ENCODE data around the gene MIA.
"Not testable (repeated sequence)": the region's sequence is repeated elsewhere in the genome, so short reads cannot be mapped to it uniquely, and the experiment has no call there.

MIA gene

DNA sequence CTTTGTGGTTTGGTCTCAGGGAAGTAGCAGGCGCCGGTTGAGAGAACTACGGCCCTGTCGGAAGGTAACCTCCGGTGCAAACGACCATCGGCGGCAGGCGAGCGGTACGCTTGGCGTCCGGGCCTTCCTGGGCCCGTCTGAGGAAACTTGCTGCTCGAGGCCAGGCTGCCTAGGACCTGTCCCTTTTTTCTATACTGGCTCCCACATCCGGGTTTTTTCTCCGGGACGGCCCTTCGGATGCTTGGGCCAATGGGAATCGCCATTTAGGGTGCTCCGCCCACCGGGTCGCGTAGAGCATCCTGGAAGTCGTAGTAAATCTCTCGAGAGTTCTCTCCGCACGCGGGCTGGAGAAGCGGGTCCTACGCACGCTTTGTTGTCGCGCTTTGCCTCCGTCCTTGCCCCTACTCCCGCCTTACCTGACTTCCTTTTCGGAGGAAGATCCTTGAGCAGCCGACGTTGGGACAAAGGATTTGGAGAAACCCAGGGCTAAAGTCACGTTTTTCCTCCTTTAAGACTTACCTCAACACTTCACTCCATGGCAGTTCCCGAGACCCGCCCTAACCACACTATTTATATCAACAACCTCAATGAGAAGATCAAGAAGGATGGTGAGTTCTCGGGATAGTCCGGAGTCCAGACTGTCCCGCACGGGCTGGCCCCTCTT lies 24.3 kb upstream of the MIA start, which contains the start of gene SNRPA:
SNRPA (plus strand) TSS at position 330 of the 664 bp plus-strand sequence; CDS start at position 536, 206 bp downstream.
- DNase-seq: peak; percentile 99

- peak; percentile 33 for DNase-seq
Observed at GRCh38 chr19:40752257-40752781, 23.0 kb upstream of the MIA start.

DNA sequence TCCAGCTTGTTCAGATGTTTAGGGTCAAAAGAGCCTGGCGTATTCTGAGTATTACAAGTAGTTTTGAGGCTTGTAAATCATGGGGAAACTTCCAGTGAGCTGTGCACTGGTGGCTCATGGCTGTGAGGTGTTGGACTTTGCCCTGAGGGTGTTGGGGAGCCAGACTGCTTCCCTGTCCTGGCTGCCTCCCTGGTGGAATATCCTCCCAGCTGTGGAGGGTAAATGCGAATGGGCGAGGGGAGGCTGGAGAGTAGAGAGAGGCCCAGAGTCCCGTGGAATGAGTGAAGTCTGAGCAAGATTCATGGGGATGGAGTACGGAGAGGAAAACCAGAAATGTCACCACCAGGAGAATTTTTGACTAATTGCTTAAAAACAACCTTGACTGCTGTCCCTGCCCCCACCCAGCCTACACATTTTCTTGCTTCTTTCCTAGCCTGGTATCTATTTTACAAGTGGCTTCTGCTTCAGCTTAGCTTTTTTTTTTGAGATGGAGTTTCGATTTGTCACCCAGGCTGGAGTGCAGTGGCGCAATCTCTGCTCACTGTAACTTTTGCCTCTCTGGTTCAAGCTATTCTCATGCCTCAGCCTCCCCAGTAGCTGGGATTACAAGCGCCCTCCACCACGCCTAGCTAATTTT lies 20.6 kb upstream of the MIA start:
- DNase-seq: no peak

GRCh38 chr19:40755248-40755624 lies 20.1 kb upstream of the MIA start:
- DNase-seq: no peak

GRCh38 chr19:40755791-40756190 lies 19.5 kb upstream of the MIA start:
- DNase-seq: no peak

GRCh38 chr19:40756502-40757110 lies 18.7 kb upstream of the MIA start:
- no peak for DNase-seq

GRCh38 chr19:40758491-40758890 lies 16.8 kb upstream of the MIA start:
- no peak for DNase-seq

DNA sequence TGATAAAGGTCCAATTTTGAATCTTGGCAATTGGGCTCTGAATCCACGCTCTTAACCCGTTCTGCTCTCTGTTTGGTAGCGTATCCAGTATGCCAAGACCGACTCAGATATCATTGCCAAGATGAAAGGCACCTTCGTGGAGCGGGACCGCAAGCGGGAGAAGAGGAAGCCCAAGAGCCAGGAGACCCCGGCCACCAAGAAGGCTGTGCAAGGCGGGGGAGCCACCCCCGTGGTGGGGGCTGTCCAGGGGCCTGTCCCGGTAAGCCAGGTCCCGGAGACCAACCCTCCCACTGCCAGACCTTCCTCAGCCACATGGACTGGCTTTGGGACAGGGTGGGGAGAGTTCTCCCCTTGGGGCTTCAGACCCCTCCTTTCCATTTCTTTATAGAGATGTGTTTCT lies 16.0 kb upstream of the MIA start:
- DNase-seq: no peak

GRCh38 chr19:40762754-40763470 lies 12.4 kb upstream of the MIA start:
- no peak for DNase-seq

DNA sequence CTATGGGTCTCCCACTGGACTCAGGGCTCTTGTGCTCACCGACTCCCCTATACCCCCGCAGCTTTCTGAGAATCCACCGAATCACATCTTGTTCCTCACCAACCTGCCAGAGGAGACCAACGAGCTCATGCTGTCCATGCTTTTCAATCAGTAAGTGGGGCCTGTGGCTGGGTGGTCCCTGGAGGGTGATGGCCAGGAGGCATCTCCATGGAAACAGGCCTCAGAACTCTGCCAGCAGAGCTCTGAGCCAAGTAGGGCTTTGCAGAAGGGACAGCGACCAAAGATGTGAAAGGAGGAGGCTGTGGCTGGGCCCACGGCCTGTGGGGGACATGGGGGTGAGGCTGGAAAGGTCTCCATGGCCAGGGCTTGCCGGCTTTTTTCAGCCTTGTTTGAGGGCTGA lies 11.8 kb upstream of the MIA start:
- no peak for DNase-seq

- DNase-seq: no peak
Observed at GRCh38 chr19:40763963-40764362, 11.4 kb upstream of the MIA start.

DNA sequence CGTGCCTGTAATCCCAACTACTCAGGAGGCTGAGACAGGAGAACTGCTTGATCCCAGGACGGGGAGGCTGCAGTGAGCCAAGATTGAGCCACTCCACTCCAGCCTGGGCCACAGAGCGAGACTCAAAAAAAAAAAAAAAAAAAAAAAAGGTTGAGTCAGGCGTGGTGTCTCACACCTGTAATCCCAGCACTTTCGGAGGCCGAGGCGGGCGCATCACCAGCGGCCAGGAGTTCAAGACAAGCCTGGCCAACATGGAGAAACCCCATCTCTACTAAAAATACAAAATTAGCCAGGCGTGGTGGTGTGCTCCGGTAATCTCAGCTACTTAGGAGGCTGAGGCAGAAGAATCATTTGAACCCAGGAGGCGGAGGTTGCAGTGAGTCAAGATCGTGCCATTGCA lies 8.9 kb upstream of the MIA start:
- DNase-seq: not testable (repeated sequence)

GRCh38 chr19:40768869-40769268 lies 6.5 kb upstream of the MIA start:
- DNase-seq: no peak

DNA sequence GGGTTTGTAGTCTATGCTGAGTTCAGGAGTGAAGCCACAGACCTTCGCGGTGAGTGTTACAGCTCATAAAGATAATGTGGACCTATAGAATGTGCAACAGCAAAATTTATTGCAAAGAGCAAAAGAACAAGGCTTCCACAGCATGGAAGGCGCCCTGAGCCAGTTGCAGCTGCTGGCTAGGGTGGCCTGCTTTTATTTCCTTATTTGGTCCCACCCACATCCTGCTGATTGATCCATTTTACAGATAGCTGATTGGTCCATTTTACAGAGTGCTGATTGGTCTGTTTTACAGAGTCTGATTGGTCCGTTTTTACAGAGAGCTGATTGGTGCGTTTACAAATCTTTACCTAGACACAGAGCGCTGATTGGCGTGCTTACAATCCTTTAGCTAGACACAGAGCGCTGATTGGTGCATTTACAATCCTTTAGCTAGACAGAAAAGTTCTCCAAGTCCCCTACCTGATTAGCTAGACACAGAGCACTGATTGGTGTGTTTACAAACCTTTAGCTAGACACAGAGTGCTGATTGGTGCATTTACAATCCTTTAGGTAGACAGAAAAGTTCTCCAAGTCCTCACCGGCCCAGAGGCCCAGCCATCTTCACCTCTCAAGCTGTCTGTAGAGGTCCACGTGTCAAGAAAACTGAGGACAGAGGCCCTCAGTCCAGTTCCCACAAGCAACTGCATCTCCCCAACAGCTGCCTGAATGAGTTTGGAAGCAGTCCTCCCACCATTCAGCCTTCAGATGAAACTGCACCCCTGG lies 4.0 kb upstream of the MIA start:
- DNase-seq: peak; percentile 45

GRCh38 chr19:40775632-40776022 lies 306 bp downstream of the MIA start:
- no peak for DNase-seq

DNA sequence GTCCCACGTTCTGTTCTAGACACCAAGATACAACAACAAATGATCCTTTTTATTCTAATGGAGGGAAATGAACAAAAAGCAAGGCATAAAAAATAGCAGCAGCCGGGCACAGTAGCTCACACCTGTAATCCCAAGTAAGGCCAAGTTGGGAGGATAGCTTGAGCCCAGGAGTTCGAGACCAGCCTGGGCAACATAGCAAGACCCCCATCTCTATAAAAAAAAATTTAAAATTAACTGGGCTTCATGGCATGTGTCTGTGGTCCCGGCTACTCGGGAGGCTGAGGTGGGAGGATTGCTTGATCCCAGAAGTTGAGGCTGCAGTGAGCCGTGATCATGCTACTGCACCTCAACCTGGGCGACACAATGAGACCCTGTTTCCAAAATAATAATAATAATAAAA lies 1.0 kb downstream of the MIA start:
- DNase-seq: no peak

DNA sequence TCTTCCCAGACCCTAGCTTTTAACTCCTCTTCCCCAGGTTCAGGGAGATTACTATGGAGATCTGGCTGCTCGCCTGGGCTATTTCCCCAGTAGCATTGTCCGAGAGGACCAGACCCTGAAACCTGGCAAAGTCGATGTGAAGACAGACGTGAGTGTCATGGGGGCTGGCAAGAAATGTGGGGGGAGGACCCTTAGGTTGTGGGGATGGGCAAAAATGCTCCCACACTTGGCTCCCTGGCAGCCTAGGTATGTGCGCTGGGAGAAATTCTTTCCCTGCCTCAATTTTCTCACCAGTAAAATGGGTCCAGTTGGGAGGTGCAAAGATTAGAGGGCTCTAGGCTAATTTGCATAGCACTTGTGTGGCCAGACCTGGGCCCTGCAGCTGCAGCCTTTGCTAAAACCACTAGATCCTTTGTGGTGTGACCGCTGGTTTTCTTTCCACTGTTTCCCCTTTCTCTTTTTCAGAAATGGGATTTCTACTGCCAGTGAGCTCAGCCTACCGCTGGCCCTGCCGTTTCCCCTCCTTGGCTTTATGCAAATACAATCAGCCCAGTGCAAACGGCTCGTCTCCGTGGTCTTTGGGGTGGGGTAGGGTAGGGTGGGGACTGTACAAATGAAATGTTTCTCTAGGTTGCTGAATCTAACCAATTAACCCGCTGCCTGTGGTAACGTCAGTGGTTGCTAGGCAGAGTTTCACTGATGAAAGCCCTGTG lies 1.8 kb downstream of the MIA start:
- peak; percentile 98 for DNase-seq

DNA sequence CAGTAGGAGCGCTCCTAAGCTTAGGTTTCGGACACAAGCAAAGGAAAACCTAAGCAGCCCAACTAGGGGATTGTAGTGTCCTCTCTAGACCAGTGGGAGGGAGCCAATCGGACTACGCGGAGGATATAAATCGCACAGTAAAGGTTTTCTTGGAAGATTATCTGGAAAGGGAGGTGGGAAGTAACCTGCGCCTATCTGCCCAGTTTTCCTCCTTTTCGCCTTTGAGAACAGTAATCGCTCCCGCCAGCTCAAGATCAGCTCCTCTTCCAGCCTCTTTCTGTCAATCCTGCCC lies 2.3 kb downstream of the MIA start:
- DNase-seq: no peak

DNA sequence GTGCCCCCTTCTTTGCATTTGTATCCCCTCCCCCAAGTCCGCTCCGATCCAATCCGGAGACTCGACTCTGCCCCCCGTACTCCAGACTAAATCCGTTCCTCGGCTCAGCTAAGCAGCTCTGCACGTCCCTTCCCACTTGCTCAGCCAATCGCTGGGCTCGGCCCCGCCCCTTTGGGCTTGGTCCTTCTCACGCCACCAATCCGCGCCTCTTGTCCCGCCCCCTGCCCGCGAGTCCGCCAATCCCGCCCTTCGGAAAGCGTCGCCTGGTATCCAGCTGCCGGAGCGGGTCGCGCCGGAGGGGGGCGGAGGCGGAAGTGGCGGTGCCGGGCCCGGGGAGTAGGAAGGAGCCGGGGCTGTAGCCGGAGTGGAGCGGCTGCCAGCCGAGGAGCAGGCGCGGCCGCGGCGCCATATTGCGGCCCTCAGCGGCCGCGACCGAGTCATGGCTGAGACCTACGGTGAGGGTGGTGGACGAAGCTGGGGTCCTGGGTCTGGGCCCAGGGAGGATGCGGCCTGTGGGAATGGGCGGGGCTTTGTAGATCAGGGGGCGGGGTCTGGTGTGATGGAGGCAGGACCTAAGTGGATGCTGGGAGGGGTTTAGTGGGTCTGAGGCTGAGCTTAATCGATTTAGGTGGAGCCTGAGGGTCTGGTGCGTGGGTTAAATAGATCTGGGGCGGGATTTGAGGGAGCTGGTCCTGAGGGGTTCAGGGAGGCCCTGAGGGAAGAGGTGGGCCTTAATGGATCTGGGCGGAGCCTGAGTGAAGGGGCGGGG lies 2.8 kb downstream of the MIA start, which contains the start of gene RAB4B:
RAB4B (plus strand) TSS at position 311 of the 769 bp plus-strand sequence; CDS start at position 440, 129 bp downstream.
- DNase-seq: peak; percentile 100

DNA sequence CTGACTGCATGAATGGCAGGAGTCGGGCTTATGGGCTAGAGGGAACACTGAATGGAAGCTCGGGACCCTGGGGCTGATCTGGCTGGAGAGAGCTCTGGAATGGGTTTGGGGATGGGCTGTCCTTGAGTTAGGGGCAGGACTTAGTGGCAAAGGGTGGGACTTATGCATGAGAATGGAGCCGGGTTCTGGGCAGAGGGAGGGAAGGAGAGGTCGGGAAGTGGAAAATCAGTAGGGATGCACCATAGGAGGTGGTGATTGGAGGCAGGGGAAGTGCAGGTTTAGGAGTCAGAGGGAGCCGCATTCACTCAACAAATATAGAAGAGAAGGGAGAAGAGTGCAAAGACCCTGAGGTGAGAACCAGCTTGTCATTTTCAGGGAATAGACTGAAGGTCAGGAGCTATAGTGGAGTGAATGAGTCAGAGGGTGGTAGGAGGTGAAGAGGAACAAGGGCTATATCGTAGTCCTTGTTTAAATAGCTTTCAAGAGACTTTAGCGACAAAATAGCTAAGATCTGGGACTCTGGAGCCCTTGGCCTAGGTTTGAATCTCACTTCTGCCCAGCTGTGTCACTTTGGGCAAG lies 3.5 kb downstream of the MIA start:
- DNase-seq: no peak

GRCh38 chr19:40780582-40780981 lies 5.3 kb downstream of the MIA start:
- DNase-seq: no peak

All from hematopoietic multipotent progenitor cell treated with erythropoietin and hydrocortisone succinate and interleukin-3 and kit ligand, for 6 days (in vitro differentiated cells).